Activated CD8-positive, alpha-beta memory T cell treated with anti-CD3 and anti-CD28 coated beads for 24 hours (primary cell): Measurements from ENCODE around the gene LIFR.
"Not testable (repeated sequence)": the region's sequence is repeated elsewhere in the genome, so short reads cannot be mapped to it uniquely, and the experiment has no call there.

Source experiments
- DNase-seq: peaks from one replicate; pipeline ENCODE4 v3.0.0-alpha.2; 2020

The LIFR gene

DNA sequence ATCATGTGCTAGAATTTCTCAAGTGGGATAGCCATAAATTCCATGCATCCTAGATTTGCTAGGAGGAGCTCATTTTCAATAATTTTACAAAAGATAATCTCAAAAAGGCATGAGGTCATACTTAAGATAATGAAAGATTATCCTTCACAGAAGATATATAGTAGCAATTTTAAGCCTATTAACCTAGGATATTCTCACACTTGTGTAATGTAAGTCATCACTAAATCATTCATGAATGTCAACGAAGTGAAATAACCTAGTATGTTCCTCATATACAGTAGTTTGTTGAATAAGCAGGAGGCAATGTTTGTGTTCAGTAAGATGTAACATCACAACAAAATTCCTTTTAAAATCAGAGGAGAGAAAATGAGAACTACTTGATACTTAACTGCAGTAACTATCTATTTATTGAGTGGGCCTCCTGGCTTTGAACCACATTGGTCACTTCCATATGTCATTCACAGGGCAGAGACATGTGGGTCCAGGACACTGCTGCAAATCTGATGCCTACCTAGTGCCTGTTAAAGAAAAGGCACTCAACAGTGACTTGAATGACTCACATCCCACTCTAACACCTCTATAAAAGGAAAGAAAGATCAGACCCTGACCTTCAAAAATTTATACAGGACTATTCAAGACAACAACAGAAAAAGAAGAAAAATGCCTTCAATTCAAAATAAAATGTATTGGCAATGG lies 8.2 kb downstream of the LIFR start:
- DNase-seq, result no peak

DNA sequence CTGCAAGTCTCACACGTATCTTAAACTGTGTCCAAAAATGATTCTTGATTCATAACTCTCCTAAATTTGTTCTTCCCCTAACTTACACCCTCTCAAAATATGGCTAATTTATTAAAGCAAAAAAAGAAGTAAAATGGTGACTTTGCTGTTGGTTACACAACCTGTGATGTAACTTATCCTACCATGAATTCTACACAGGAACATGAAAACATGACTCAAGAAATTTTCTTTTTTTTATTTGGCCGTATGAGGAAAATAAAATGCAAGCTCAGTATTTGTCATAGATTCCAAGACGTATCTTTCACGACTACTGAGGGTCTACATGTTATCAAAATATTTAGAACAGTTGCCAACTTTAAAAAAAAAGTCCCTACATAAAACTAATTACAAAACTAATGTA lies 9.2 kb downstream of the LIFR start:
- no peak for DNase-seq

DNA sequence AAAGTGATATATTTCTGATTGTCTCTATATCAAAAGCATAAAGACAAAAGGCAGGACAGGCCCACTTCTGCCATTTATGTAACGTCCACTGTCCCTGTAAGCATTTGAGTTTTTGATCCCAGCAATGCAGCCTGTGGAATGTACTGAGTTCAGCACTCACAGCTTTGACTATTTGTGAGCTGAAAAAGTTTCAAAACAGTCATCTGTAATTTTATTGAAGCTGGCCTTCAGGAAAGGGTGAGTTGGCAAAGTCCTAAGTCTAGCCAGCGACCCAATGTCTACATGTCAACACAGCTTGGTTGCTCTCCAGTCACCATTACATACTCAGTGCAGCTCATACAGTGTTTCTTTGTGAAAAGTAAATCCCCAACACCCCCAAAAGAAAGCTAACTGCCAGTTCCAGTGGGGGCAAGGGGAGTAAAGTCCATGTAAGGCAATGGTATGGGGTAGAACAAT lies 9.7 kb downstream of the LIFR start:
- DNase-seq, result no peak

DNA sequence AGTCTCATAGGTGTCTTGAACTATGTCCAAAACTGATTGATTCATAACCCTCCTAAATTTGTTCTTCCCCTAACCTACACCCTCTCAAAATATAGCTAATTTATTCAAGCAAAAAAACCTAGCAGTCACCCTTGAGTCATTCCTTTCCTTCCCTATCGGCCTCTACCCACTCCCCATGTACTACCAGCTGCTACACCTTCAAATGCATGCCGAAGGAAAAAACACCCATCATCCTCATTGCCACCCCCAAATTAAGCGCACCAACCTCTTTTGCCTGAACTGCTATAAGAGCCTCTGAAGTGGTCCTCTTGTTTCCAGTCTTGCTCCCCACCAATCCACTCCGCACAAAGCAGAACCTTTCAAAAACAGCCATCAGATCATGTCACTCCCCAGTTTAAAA lies 12.6 kb downstream of the LIFR start:
- DNase-seq, result no peak

DNA sequence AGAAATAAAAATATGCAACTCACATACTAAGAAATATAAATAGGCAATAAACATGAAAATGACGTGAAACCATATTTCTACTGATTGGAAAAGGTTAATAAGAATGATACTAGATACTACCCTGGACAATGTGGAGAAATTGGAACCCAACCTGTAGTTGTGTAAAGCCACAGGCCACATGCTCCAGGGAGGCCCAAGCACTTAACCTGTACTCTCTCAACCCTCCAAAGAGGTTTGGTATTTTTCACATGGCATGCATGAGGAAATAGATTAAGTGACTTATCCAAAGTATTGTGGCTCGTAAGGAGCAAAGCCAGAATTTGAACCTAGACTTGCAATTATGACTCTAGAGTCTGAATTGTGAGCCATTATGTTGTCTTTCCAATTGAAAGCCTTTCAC lies 13.4 kb downstream of the LIFR start:
- no peak for DNase-seq

DNA sequence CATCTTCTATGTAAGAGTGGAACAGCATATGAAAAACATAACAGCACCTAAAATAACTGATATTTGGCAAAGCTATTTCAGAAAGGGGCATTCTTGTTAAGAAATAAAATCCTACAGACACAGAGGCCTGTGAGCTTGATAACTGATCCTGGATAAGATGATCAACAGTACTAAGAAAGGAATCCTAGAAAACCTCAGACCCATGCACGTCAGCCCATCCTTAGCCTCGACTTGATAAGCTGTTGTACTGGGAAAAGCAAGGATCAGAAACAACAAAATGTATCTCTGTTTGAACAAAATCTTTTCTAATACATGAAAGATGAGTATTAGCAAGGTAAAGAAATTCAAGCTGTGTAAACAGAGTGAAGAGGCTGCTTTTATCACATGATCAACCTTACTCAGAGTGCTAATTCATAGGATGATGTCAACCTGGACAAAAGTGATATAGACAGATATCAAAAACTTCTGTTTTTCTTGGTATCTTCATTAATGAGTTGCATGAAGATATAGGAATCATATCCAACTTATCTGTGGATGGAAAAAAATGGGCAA lies 15.2 kb downstream of the LIFR start:
- DNase-seq, result no peak

DNA sequence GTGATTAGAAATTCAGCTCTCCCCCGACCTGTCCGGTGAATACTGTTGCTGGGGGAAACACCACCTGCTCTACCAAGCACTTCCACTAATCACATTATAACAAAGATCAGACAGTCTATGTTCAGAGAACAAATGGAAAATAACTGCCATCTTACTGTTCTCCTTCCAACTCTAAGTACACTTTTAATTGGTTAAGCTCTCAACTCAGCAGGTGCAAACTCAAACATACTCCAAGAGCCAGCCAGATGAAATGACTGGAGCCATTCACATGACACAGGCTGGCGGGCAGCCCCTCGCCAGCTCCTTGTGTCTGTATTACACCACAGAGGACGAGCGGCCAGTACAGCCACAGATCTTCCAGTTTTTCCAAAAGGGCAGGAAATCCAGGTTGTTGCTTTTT lies 16.1 kb downstream of the LIFR start:
- DNase-seq, result no peak

DNA sequence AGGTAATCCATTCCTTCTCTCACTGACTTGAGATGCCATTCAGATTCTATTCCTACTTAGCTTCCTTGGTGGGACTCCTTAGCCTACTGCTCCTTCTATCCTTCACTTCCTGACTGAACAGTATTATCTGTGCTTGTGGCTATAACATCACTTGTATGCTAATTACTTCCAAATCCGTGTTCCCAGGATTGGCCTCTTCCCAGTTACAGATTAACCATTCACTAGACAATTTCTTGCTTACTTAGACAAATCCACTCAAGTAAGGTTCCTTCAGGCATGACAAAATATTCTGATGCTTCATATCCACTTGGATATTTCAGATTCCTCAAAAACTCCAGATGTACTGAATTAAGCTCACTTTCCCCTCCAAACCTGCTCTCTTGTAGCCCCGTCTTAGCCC lies 18.3 kb downstream of the LIFR start:
- DNase-seq, result no peak

DNA sequence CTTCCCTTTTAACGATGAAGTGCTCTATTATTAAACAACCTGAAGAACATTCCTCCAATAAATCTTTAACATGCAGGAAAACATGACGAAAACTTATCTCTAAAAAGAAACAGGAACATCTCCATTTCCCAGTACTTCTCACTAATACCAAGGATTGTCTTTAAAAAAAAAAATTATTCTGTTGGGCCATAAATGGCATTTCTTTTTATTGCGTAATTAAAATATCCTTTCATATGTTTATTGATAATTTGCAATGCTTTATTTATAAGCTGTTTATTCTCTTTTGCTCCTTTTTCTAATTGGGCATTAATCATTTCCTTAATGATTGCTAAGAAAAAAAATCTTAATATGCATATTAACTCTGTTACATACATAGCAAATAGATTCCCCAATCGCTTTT lies 18.9 kb downstream of the LIFR start:
- DNase-seq, result no peak

DNA sequence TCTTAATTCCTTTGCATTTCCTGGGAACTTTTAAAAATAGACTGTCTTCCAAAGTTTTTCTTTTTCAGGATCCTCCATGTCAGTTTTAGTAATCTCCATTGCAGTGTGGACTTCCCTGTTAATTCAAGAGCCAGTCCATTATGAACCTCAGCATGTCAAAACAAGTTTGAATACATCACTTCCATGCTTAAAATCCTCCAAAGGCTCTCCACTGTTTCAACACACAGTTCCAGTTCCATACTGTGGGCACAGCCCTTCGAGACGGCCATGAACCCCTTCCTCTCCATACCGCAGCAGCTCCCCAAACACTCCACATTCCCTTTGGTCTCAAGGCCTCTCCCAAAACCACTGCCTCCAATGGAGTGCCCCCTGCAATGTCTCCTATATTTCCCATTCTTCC lies 19.5 kb downstream of the LIFR start:
- no peak for DNase-seq

DNA sequence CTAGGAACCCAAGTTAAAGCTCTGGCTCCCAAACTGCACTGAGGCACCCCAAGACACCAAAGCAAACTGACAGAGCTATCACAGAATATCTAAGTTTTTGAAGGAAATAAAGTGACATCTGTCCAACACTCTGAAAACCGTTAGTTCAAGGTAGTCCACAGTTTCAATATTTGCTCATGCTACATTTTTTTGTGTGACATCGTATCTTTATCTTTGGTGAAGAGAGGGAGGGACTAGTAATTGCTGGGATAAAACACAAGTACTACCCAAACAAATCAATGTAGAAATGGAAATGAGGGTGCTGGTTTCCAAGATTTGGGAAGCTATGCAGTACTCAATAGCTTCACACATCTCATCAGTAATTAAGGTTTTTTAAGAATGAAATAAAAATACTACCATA lies 20.6 kb downstream of the LIFR start:
- no peak for DNase-seq

DNA sequence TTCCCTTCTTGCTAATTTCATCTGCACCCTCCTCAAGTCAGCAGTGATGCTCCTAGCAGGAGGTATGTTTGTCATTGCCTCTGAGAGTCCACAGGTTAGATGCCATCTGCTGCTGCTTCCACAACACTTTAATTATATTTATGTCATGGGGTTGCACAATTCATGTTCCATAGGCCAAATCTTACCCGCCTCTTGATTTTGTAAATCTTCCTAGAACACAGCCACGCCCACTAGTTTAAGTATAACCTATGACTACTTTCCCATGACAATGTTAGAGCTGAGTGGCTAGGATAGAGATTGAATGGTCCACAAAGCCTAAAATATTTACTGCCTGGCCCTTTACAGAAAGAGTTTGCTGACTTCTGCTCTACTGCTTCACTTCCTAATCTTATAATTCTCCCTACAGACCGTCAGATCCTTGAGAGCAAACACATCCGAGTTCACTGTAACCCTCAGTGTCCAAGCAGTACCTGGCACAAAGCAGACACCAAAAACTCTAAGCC lies 21.1 kb downstream of the LIFR start:
- DNase-seq, result no peak

DNA sequence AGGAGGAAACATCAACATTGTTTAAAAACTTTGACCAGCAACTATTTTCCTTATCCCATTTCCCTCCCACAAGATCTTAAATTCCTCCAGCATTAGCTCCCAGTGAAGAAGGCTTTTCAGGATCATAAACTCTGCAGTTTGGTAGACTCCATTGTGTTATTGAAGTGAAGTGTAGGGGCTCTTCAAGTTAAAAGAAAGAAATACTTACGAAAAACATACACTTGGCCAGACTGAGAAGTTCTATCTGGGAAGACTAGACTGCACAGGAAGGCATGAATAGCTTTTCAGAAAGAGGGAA lies 22.3 kb downstream of the LIFR start:
- no peak for DNase-seq

DNA sequence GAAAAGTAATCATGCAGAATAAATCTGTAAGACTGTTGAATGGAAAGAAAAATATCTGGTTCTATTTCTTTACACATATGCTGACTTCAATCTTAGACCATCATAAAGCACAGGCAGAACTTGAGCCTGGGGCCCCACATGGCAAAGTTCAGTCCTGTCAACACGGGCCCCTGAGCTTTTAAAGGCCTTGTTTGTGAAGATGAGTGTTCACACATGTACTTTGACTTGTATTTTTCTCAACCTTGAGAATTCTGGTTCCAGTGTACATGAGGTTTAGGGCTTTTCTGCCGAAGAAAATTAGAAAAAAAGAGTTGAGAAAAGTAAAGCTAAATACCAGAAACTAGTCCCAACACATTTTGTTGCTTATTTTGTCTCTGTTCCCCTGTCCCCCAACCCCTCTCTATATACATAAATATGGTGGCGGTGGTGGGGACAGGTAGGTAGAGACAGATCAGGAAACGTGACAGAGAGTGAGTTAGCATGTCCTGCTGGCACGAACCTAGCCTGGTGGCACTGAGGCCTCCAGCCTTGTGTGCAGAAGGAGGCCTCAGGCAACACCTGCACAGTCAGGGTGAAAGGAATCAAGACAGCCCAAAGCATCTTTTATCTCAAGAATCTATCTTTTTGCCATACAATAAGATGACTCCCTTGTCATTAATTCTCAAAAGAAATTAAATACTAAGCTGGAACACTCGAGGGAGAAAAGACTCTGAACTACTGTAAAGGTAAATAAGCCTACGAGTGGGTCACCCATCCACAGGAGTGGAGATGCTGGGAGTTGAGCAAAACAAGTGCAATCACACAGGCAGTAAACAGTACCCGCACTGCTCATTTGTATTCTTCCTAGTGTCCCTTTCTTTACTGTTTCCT lies 22.9 kb downstream of the LIFR start:
- no peak for DNase-seq

DNA sequence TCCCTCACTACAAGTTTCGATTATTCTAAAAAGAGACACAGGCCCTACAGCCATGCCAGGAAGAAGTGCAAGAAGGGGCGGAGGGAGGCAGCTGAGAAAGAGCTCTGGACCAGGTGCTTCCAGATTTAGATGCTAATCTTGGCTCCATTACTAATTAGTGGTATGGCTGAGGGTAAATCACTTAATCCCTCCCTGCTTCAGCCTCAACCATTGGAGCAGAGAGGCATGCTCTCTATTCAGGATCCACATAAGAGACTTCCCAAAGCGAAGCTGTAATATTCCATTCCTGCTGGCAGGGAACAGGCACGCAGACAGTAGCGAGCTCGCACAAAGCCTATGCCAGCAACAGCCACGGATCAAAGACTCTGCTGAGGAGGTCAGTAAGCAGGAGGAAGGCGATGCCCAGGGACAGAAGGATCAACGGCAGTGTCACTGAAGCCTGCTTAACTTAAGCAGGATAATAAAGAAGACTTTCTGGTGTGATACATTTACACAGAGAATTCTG lies 24.2 kb downstream of the LIFR start:
- no peak for DNase-seq

DNA sequence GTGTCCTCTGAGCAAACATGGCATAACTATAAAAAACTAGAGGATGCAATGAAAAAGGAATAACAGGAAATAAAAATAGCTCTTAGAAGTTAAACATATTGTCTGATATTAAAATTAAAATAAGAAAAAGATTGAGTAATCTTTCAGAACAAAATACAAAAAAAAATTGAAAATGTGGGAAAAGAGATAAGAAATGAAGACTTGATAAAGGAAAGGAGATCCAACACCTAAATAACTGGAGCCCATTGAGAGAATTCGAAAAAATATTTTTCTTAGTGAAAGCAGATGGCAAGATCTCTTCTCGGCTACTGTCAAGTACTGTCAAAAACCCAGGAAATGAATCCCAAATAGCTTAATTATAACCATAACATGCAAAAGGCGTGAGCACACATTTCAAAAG lies 24.9 kb downstream of the LIFR start:
- DNase-seq, result no peak

DNA sequence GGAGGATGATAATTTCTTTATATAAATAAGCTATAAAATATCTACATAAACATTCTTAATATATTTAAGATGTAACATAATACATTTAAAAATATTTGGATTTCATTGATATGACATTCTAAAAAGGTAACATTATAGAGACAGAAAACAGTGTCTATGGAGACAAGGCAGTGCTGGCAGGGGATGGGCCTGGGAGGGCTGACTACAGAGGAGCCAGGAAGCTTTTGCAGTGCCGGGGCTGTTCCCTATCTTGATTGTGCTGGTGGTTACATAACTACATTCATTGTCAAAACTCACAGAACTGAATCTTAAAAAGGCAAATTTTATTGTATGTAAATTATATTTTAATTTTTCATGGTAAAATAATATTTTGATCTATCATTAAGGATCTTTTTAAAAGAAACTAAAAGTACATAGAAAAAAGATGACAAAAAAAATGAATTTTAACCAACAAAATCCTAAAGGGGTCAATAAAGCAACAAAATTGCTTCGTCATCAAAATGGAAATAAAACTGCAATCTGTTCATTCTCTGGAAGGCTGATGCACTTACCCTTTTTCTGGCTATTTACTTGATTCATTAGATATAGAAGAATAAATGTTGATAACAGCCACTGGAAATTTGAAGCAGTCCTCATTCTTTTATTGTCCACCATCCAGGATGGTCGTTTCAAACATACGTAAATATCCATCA lies 26.3 kb downstream of the LIFR start:
- no peak for DNase-seq

DNA sequence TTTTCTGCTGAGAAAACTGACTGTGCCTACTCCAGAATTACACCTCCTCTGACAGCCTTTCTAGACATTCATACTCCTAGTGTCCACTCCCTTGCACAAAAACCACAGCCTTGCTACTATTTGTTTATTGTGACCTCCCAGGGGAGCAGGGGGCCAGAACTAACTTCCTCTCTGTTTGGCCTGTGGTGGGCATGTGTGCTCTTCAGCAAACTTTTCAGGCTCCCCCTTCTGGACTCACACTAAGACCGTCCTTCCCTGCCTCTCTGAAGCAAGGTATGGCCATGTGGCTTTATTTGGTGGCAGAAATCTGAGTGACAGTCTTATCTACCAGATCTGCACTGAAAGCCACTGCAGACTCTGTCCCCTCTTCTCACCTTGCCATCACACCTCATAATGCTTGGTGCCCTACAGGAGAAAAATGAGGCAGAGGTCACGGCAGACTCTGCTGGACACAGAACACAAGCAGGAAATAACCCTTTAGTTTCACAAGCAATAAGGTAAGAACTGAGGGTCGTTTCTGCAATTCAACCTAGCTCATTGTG lies 28.2 kb downstream of the LIFR start:
- DNase-seq, result no peak

DNA sequence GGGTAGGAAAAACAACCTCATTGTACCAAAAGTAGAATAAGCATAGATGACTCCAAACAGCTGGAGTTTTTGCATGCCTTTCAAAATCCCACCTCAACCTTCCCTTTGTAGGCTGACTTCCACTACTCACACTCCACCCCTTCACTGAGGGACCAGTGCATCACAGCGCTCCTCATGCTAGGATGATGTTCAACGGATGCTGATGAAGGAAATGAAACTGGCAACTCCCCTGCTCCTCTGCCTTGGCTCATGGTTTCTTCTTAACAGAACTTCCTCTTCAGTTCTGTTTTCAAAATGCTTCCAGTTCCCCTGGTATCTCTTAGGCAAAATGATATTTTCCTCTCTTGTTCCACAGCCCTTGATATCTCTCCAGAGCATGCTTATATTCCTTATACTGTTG lies 29.0 kb downstream of the LIFR start:
- DNase-seq, result no peak

DNA sequence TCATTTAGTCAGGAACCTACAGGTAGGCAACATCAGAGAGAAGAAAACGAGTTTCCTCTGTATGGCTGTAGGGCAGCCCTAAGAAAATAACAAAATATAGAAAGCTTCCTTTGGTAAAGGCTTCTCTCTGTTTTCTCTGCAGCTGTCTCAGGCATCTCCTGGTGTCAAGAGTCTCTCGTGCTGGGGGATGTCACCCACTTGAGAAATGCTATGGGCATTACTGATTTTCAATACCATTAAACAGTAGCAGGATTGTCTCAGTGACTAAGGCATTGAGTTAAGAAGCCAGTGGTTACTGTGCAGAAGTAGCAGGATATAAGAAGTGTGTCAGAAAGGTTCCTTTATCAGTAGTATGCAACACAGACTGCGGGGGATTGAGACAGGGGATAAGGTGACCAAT lies 32.4 kb downstream of the LIFR start:
- no peak for DNase-seq

DNA sequence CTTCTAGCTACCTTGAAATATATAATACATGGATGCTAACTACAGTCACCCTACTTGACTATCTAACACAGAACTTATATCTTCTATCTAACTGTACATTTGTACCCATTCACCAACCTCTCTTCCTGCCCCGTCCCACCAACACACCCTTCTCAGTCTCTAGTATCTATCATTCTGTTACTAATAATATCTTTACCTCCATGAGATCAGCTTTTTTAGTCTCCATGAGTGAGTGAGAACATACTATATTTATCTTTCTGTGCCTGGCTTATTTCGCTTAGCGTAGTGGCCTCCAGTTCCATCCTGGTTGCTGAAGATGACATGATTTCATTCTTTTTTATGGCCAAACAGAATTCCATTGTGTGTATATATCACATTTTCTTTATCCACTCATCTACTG lies 37.0 kb downstream of the LIFR start:
- no peak for DNase-seq

DNA sequence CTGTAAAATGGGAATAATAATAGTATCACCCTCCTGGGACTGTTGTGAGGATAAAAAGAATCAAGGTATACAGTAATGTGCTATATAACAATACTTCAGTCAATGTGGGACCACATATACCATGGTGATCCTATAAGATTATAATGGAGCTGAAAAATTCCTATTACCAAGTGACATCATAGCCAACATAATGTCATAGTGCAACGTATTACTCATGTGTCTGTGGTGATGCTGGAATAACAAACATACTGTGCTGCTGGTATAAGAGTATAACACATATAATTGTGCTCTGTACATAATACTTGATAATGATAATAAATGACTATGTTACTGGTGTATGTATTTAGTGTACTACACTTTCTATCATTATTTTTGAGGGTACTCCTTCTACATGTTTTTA lies 38.1 kb downstream of the LIFR start:
- no peak for DNase-seq

DNA sequence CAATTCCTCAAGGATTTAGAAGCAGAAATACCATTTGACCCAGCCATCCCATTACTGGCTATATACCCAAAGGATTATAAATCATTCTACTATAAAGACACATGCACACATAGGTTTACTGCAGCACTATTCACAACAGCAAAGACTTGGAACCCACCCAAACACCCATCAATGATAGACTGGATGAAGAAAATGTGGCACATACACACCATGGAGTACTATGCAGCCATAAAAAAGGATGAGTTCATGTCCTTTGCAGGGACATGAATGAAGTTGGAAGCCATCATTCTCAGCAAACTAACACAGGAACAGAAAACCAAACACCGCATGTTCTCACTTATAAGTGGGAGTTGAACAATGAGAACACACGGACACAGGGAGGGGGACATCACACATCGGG lies 39.8 kb downstream of the LIFR start:
- DNase-seq, result not testable (repeated sequence)
